ENCODE results near the gene SSRP1. TPM values are rescaled to one million over a fixed set of nuclear protein-coding genes. Genes with fewer than 3 reads are reported as not detected.

Gene SSRP1
- total and polyA plus RNA-seq, 9 of the 15 experiments (the other 6 are each of a cell fraction or from before 2014, with no cell fraction given): 91.1 to 416 (median 245) TPM

GRCh38 chr11:57310091-57310490 is 25.6 kb downstream of the SSRP1 start (continued):
- TF ChIP-seq ZNF449 (CRISPR knock-in tag; IDR thresholded peaks at IDR 0.05): no peak
- TF ChIP-seq NR2C2 (CRISPR knock-in tag; IDR thresholded peaks at IDR 0.05): no peak
- TF ChIP-seq NR2C2 (tag; IDR thresholded peaks at IDR 0.05): no peak
- no peak for TF ChIP-seq ZNF444 (CRISPR knock-in tag; IDR thresholded peaks at IDR 0.05)
- TF ChIP-seq ARID4B (CRISPR knock-in tag; IDR thresholded peaks at IDR 0.05): no peak
- no peak for TF ChIP-seq ZBTB2 (IDR thresholded peaks at IDR 0.05)

Measured in K562 (cell line).